Renal pelvis (tissue), 12 donors: ENCODE data around the gene THRSP. TPM values are rescaled to one million over a fixed set of nuclear protein-coding genes. Genes with fewer than 3 reads are reported as not detected.
"Not testable (repeated sequence)": the region's sequence is repeated elsewhere in the genome, so short reads cannot be mapped to it uniquely, and the experiment has no call there.

Source experiments
- DNase-seq: peaks from one replicate; pipeline ENCODE4 v3.0.0-alpha.2; 2013
- long read RNA-seq, 16 experiments: transcript quantifications; one replicate each; lab custom pipeline, GENCODE V29; 2026
- polyA plus RNA-seq, 3 donors: library from polyadenylated mRNA; unstranded; fragments of 120-200 nt; gene quantifications; one replicate each; pipeline ENCODE4 v1.2.1, GENCODE V29; 2013; ENCODE audit not compliant: insufficient read length in 3 of 3

The THRSP gene, protein sequence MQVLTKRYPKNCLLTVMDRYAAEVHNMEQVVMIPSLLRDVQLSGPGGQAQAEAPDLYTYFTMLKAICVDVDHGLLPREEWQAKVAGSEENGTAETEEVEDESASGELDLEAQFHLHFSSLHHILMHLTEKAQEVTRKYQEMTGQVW
- under 1 TPM; 0.14 to 0.33 (median 0.21) TPM for polyA plus RNA-seq
- long read RNA-seq, donor 1 = 0 reads
- long read RNA-seq, donor 2 = 0 reads
- long read RNA-seq, donor 3 = 0 reads
- long read RNA-seq, donor 4, partial matches to known transcripts = 30 of 30 reads
- long read RNA-seq, donor 4, other reads (novel, unspliced or antisense) = 0 of 30 reads
- long read RNA-seq, donor 5, partial matches to known transcripts = 404 of 404 reads
- long read RNA-seq, donor 5, other reads (novel, unspliced or antisense) = 0 of 404 reads
- long read RNA-seq, donor 6 = 0 reads
- long read RNA-seq, donor 7, partial matches to known transcripts = 701 of 719 reads
- long read RNA-seq, donor 7, other reads (novel, unspliced or antisense) = 18 of 719 reads
- long read RNA-seq, donor 8 = 0 reads
- long read RNA-seq, donor 9 = 0 reads
- long read RNA-seq, donor 10, partial matches to known transcripts = 87 of 545 reads
- long read RNA-seq, donor 10, other reads (novel, unspliced or antisense) = 458 of 545 reads
- long read RNA-seq, donor 11, partial matches to known transcripts = 400 of 400 reads
- long read RNA-seq, donor 11, other reads (novel, unspliced or antisense) = 0 of 400 reads
- long read RNA-seq, donor 12, partial matches to known transcripts = 54 of 54 reads
- long read RNA-seq, donor 12, other reads (novel, unspliced or antisense) = 0 of 54 reads
- long read RNA-seq, donor 13, partial matches to known transcripts = 438 of 444 reads
- long read RNA-seq, donor 13, other reads (novel, unspliced or antisense) = 6 of 444 reads
- long read RNA-seq, donor 14 = 0 reads
- long read RNA-seq, donor 15, partial matches to known transcripts = 99 of 978 reads
- long read RNA-seq, donor 15, other reads (novel, unspliced or antisense) = 879 of 978 reads
- long read RNA-seq, donor 16 = 0 reads

DNA sequence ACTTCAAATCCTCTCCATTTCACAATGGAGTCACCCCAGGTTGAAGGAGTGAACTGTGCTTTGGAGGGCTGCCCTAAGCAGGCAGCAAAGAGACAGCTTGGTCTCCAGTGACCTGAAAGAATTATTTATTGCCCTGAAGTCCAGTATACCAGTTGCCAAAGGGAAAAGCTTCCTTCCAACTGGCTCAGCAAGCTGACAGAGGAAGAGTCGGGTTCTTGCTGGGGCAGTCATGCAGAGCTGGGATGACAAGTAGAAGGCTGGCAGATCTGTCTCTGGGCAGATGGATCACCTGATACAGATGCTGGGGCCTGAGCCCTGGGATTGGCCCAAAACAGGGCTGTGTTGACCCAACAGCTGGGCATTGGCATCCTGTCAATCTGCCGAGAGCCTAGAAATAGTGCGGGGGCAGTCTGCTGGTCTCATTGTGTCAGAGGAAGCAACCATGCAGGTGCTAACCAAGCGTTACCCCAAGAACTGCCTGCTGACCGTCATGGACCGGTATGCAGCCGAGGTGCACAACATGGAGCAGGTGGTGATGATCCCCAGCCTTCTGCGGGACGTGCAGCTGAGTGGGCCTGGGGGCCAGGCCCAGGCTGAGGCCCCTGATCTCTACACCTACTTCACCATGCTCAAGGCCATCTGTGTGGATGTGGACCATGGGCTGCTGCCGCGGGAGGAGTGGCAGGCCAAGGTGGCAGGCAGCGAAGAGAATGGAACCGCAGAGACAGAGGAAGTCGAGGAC, at the start of gene THRSP:
Gene THRSP (plus strand): TSS at position 422 of the 742 bp plus-strand sequence. CDS start 21 bp downstream, at position 443.
- no peak for DNase-seq

DNA sequence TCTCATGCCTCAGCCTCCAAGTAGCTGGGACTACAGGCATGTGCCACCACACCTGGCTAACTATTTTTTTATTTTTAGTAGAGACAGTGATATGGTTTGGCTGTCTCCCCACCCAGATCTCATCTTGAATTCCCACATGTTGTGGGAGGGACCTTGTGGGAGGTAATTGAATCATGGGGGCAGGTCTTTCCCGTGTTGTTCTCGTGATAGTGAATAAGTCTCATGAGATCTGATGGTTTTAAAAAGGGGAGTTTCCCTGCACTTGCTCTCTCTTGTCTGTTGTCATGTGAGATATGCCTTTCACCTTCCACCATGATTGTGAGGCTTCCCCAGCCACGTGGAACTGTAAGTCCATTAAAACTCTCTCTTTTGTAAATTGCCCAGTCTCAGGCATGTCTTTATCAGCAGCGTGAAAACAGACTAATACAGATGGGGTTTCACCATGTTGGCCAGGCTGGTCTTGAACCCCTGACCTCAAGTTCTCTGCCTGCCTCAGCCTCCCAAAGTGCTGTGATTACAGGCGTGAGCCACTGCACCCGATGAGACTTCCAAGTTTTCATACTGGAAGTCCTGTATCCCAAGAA, 48.6 kb upstream of the THRSP start:
- not testable (repeated sequence) for DNase-seq

DNA sequence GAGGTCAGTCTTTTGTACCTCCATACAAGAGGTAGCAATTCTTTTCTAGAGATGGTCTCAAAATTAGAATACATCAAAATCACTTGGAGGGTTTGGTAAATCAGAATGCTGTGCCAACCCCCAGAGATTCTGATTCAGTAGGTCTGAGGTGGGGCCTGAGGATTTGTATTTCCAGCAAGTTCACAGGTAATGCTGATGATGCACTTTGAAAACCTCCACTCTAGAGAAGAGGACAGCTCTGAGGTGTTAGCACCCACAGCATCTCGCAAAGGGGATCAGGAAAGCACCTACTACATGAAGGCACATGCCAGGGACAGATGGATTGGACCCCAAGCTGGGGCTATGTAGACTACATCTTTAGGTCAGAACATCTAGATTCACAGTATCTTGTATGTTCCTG, 47.8 kb upstream of the THRSP start:
- no peak for DNase-seq

DNA sequence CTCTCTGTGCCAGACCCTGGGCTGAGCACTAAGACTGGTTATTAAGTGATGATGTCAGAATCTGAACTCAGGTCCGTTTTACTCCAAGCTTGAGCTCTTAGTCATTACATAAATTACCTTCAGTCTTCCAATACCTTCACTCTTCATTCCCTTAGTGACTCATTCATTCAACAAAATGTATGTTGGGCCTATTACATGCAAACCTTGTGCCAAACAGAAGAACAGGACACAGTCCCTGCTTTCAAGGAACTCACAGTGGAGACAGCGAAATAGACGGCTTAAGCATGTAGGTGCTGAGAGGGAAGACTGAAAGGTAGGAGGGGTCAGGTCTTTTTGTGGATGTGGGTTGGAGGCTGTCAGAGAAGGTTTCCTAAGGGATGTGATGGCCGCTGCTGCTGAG, 43.9 kb upstream of the THRSP start:
- no peak for DNase-seq

DNA sequence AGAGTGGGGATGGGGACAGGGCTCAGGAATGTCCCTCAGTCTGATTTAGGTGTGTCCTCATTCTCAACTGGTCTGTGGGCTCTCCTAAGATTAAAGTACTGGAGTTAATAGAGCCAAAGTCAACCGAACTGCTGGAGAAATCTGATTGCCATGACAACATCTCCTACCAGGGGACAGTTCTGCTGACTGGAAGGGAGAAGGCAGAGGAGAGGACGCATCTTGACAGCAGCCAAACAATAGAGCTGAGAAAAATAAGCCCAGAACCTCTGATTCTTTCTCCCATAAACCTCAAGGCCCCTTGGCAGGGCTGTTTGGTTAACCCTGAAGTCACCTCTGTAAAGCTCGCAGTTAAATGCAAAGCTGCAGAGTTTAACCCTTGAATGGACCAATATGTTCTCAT, 43.4 kb upstream of the THRSP start:
- no peak for DNase-seq

DNA sequence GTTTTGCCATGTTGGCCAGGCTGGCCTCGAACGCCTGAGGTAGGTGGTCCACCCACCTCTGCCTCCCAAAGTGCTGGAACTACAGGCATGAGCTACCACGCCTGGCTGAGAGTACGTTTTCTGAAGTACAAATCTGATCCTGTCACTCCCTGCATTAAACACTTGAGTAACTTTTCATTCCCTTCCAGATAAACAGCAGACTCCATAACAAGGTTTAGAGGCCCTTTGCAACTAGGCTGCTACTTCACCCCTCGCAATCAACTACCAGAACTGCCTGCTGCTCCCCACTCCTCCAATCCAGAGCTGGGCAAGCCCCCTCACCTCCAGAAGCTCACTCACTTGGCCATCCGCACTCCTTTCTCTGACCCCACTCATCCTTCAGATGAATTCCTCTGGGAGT, 42.0 kb upstream of the THRSP start:
- DNase-seq = no peak

DNA sequence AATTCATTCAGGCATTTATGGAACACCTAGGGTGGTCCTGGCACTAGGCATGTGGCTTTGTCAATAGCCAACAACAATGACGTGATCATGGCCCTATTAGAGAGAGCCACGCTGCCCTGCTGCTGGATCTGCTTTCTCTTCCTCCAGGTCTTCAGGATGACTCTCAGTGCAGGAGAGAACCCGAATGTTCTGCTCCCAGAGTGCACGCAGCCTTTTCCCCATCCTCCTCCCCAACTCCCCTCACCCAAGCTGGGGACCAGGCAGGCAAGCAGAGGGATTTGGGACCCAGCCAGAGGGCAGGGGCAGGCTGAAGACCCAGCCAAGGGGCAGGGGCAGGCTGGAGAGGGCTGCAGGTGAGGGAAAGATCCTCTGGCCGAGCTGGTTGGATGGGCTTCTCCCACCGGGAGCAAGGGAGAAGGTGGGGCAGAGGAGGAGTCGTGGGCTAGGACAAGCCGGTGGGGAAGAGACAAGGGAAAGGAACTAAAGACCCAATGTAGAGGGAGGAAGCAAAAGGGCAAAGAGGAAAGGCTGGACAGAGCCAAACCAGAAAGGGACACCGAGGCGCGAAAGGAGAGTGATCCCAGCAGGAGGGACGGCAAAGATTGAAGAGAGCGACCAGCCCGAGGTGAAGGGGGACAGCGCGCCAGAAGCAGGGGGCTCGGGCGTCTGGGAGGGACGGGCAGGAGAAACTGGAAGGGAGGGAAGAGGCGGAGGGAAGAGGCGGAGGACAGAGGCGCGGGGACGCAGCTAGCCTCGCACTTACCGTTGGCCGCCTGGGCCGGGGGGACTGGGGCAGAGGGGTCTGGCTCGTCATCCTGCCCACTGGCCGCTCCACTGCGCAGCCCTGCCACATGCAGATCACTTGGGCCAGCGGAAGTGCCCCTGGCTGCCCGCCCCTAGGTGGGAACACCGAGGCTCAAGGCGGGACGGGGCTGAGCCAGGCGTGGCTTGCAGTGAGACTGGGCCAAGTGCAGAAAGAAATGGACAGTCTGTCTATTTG, 41.0 kb upstream of the THRSP start, which contains the start of gene KCTD14:
Gene KCTD14 (minus strand): TSS at position 880 of the 1,000 bp plus-strand sequence. CDS start 27 bp downstream, at position 853.
- DNase-seq = no peak

DNA sequence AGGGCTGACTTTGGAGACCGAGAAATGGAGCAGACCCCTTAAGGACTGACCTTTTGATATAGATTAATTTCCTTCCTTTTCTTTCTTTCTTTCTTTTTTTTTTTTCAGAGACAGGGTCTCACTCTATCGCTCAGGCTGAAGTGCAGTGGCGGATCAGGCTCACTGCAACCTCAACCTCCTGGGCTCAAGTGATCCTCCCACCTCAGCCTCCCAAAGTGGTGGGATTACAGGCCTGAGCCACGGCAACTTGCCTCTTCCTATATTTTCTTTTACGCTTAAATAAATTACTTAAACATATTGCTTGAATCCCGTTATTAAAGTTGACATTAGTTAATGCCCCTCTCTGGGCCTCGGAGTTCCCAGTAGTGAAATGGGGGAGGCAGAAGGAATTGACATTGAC, 40.2 kb upstream of the THRSP start:
- no peak for DNase-seq

DNA sequence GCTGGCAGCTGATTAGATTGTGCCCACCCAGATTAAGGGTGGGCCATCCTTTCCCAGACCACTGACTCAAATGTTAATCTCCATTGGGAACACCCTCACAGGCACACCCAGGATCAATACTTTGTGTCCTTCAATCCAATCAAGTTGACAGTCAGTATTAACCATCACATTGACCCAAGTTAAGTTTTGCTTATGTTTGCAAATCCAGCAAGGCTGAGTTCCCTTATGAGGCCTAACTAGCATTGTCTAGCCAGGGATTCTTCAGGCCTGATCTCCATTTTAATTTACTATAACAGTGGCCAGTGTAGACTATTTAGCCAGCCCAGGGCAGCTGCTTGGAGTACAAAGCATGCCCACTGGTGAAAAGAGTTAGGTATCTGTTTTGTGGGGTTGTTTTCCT, 38.3 kb upstream of the THRSP start:
- no peak for DNase-seq

DNA sequence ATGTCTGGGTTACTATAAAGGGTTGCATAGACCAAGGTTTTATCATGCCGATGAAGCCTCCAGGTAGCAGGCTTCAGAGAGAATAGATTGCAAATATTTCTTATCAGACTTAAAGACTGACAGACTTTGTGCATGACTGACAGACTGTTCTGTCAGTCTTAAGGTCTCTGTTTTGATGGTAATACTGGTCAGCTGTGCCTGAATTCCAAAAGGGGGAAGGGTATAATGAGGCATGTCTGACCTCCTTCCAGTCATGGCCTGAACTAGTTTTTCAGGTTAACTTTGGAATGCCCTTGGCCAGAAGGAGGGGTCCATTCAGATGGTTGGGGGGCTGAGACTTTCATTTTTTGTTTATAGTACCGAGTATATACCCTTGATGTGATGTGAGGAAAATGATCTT, 35.9 kb upstream of the THRSP start:
- no peak for DNase-seq

DNA sequence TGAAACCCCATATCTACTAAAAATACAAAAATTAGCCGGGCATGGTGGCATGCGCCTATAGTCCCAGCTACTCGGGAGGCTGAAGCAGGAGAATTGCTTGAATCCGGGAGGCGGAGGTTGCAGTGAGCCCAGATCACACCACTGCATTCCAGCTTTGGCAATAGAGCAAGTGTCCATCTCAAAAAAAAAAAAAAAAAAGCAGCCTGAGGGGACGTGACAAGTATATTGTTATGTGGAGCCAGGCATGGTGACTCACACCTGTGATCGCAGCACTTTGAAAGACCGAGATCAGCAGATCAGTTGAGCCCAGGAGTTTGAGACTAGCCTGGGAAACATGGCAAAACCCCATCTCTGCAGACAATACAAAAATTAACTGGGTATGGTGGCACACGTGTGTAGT, 35.2 kb upstream of the THRSP start:
- DNase-seq = not testable (repeated sequence)

DNA sequence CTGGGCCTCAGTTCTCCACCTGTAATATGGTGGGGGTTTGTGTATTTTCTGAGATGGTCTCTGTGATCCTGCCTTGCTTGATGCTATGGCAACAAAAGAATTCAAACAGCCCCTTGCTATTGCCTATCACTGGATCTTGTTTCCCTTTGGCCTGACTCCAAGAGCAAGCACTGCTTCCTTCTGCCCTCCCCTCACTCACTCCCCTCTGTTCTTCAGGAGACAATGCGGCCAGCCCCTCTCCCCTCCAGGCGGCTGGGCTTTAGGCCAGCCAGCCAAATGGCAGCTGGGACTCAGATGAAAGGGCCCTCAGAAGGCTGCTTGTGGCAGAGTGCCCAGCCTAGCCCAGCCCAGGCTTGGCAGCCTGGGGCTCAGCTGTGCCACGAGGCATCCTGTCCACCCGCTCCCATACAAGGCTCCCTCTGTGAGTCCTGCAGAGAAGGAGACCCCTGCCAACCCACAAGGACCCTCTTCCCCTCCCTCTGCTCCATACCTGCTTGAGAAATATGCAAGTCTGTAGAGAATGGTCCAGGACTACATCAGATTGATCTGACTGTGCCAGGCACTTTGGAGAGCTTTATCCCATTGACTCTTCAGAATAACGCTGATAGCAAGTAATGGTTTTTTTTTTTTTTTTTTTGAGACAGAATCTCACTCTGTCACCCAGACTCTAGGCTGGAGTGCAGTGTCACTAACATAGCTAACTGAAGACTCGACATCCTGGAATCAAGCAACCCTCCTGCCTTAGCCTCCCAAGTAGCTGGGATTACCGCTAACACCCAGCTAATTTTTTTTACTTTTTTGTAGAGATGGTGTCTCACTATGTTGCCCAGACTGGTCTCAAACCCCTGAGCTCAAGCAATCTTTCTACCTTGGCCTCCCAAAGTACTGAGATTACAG, 33.0 kb upstream of the THRSP start:
- DNase-seq = peak; percentile 88

DNA sequence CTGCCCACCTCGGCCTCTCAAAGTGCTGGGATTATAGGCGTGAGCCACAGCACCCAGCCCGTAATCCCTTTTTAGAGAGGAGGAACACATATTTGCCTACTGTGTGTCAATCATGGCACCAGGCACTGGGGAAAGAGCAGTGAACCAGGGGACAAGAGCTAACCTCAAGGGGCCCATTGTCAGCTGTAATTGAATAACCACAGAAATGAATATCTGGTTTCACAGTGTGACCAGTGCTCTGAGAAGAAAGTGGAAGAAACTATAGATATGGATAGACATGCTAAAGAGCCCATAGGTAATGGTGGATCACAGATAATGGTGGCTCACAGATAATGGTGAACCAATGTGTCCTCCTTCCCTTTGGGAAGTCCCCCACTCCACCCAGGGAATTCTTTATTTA, 32.0 kb upstream of the THRSP start:
- no peak for DNase-seq

DNA sequence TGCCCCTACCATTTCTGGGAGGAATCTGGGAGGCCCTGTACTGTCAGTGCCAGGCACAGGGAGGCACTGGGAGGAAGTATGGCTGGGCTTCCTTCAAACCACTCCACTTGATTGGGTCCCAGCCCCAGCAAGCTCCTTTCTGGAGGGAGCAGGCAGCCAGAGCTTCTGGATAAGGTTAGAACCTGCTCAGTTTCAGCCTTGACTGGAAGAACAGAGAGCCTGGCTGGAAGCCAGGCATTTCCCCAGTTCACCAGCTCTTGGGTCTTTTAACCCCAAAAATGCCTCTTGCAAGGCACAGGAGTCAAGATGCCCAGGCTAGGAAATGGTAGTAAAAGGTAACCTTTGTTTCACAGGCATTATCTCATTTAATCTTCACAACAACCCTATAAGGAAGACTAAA, 31.6 kb upstream of the THRSP start:
- DNase-seq = no peak

DNA sequence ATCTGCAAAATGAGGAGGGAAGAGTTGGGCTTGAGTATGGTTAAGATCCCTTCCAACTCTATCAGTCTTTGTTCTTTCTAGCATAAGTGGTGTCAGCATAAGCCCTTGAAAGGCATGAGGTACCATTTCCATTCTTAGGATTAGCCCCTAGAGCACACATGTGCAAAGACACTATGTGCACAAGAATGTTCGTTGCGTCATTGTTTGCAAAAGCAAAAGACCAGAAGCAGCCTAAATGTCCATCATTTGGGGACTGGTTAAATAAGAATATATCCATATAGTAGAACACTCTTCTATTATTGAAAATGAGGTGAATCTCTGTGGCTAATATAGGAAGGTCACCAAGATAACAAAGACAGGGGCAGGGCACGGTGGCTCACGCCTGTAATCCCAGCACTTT, 30.6 kb upstream of the THRSP start:
- DNase-seq = no peak

DNA sequence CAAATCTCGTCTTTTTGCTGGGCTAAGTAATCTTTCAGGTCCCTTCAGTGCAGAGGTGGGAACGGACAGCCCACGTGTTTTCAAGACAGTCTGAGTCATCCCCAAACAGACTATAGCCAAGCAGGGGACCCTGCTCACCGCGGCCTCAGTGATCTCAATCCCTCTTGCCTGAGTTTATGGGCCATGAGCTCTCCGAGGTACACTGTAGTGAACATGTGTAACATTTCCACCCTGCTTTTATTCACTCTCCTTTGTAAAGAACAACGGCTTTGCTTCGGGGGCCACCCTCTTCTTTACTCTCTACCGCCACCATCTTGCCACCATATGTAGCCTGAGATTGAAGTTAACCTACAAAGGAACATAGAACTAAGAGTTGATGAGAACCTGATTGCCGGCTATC, 29.0 kb upstream of the THRSP start:
- DNase-seq = no peak

DNA sequence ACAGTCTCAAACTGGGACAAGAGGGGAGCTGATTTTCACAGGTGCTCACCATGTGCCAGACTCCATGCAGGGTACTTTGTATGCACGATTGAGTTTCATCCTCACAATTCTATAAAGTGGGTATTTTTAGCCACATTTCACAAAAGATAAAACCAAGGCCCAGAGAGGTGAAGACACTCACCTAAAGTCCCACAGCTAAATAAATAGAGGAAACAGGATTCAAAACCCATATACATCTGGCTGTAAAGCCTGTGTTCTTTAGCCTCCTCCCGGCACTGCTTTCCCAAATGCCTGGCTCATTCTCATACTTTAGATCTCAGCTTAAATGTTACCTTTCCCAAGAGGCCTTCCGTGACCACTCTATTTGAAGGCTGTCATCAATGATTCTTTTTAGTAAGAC, 27.3 kb upstream of the THRSP start:
- no peak for DNase-seq

DNA sequence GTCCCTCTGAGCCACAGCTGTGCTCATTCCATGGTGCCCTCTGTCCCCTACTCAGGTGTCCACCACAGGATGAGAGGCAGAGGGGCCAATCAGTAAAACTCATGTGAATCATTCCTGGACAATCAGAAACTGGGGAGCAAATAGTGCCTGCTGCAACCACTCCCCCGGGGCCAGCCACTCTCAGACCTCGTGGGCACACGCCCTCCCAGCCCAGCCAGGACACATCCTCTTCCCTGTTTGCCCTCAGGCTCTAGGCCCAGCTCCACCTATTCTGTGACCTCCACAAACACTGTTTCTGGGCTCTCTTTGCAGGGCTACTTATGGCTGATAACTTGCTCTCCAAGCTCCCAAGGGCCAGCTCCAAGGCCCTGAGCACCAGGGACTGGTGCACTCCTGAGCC, 26.6 kb upstream of the THRSP start:
- DNase-seq = no peak
